HCT116 (cell line): ENCODE measurements around the gene ACVRL1. TPM values are rescaled to one million over a fixed set of nuclear protein-coding genes. Genes with fewer than 3 reads are reported as not detected.

Experiments
- ATAC-seq: fragments of 200-7000 bp; cut with Tn5 transposase; 2 replicates; pipeline ENCODE4 v1.9.1; 2020; ENCODE audit warnings: mild to moderate bottlenecking, moderate library complexity
- BruUV-seq: library from RNA; stranded (reverse); fragments of 400-500 nt; replicated peaks from 2 replicates; lab custom pipeline; 2021; lab: Mats Ljungman, UMichigan
- CTCF ChIA-PET: fragments of 300-600 bp; sonication (Branson Sonifier 250); formaldehyde crosslinking; loops from one replicate; lab custom pipeline; 2021; ENCODE audit warnings: antibody characterized with exemption; lab: Charles Lee
- POLR2A ChIA-PET: fragments of 300-600, 350-600 bp; sonication (Branson Sonifier 250); formaldehyde crosslinking; loops from one replicate; lab custom pipeline; 2021; ENCODE audit warnings: antibody characterized with exemption; lab: Charles Lee
- RAD21 ChIA-PET, 2 experiments: fragments of 300-600 bp; sonication (Branson Sonifier 250); formaldehyde crosslinking; loops; one replicate each; lab custom pipeline; 2023; ENCODE audit warnings: low total read pairs in 2 of 2; ENCODE audit not compliant: uncharacterized antibody in 2 of 2, unreplicated experiment in 2 of 2, low non-redundant PET in 1 of 2; lab: Charles Lee
- DNase-seq: peaks from one replicate; pipeline ENCODE4 v3.0.0-alpha.2; 2010; ENCODE audit warnings: low read depth, low spot score
- H2AFZ ChIP-seq: fragments of 200-600 bp; shearing (Covaris generic), sonication (generic); 2 replicates; pipeline ENCODE4 v1.6.1; 2017; ENCODE audit warnings: low read depth, mixed run types, mixed read lengths, antibody characterized with exemption, low read length; ENCODE audit not compliant: poor library complexity, severe bottlenecking
- H3K27ac ChIP-seq: 2 replicates; pipeline ENCODE4 v1.5.1; 2012; ENCODE audit warnings: low read depth, low read length
- H3K27me3 ChIP-seq: fragments of 200-600 bp; sonication (generic); 2 replicates; pipeline ENCODE4 v1.6.1; 2016; ENCODE audit warnings: mixed run types, low read length, mixed read lengths; ENCODE audit not compliant: insufficient read depth
- H3K36me3 ChIP-seq, 2 experiments: fragments of 200-500 bp in 1 of 2; fragments of 200-600 bp in 1 of 2; sonication (Bioruptor generic) in 1 of 2; sonication (generic) in 1 of 2; 2 replicates each; pipeline versions ENCODE4 v1.5.1 to v1.6.1; 2014 to 2016; ENCODE audit warnings: low read length in 2 of 2, inconsistent platforms in 1 of 2, mixed read lengths in 1 of 2, mixed run types in 1 of 2; ENCODE audit not compliant: insufficient read depth in 2 of 2, control insufficient read depth in 1 of 2
- H3K4me1 ChIP-seq, 2 experiments: fragments of 200-600 bp in 1 of 2; sonication (generic) in 1 of 2; 2 replicates each; pipeline versions ENCODE4 v1.5.1 to v1.6.1; 2012 to 2017; ENCODE audit warnings: low read length in 2 of 2, inconsistent platforms in 1 of 2, mild to moderate bottlenecking in 1 of 2, mixed read lengths in 1 of 2, mixed run types in 1 of 2, moderate library complexity in 1 of 2; ENCODE audit not compliant: insufficient read depth in 2 of 2, control insufficient read depth in 1 of 2
- H3K4me2 ChIP-seq: fragments of 200-600 bp; sonication (generic); 2 replicates; pipeline ENCODE4 v1.6.1; 2017; ENCODE audit warnings: mixed run types, low read length, mixed read lengths
- H3K4me3 ChIP-seq, 2 experiments: fragments of 200-600 bp in 1 of 2; sonication (generic) in 1 of 2; replicated peaks in 1 of 2; 2 replicates each; pipeline ENCODE4 v1.5.1; 2011 to 2016; ENCODE audit warnings: low read length in 2 of 2, control low read depth in 1 of 2, low read depth in 1 of 2, mild to moderate bottlenecking in 1 of 2, mixed read lengths in 1 of 2, mixed run types in 1 of 2
- H3K79me2 ChIP-seq: fragments of 200-600 bp; sonication (generic); 2 replicates; pipeline ENCODE4 v1.6.1; 2017; ENCODE audit warnings: mild to moderate bottlenecking, mixed run types, low read length, moderate library complexity, mixed read lengths; ENCODE audit not compliant: insufficient read depth
- H3K9ac ChIP-seq: fragments of 200-600 bp; sonication (generic); 2 replicates; pipeline ENCODE4 v1.6.1; 2016; ENCODE audit warnings: low read length, mixed read lengths
- H3K9me2 ChIP-seq: fragments of 200-600 bp; sonication (generic), shearing (Covaris generic); 2 replicates; pipeline ENCODE4 v1.6.1; 2017; ENCODE audit warnings: mixed run types, mild to moderate bottlenecking, moderate library complexity; ENCODE audit not compliant: insufficient read depth
- H3K9me3 ChIP-seq, 2 experiments: fragments of 200-500 bp in 1 of 2; fragments of 200-600 bp in 1 of 2; sonication (Bioruptor generic) in 1 of 2; sonication (generic) in 1 of 2; 2 replicates each; pipeline ENCODE4 v1.6.1; 2014 to 2017; ENCODE audit warnings: low read length in 2 of 2, mixed read lengths in 2 of 2, inconsistent platforms in 1 of 2, low read depth in 1 of 2, mild to moderate bottlenecking in 1 of 2, mixed run types in 1 of 2, moderate library complexity in 1 of 2; ENCODE audit not compliant: control insufficient read depth in 1 of 2, insufficient read depth in 1 of 2
- H4K20me1 ChIP-seq: fragments of 200-600 bp; sonication (generic), shearing (Covaris generic); 2 replicates; pipeline ENCODE4 v1.6.1; 2017; ENCODE audit warnings: mixed run types, mild to moderate bottlenecking, moderate library complexity; ENCODE audit not compliant: insufficient read depth
- ATF3 ChIP-seq: IDR thresholded peaks from 2 replicates; pipeline ENCODE4 v1.6.1; 2012
- EGR1 ChIP-seq: IDR thresholded peaks from 2 replicates; pipeline ENCODE4 v1.6.1; 2012; ENCODE audit warnings: low read depth
- ELF1 ChIP-seq: IDR thresholded peaks from 2 replicates; pipeline ENCODE4 v1.6.1; 2012; ENCODE audit warnings: low read depth, borderline replicate concordance
- EZH2 ChIP-seq: fragments of 200-600 bp; sonication (generic); IDR thresholded peaks from 2 replicates; pipeline ENCODE4 v1.6.1; 2017; ENCODE audit warnings: antibody characterized with exemption, mixed run types
- EZH2phosphoT487 ChIP-seq: fragments of 200-600 bp; IDR thresholded peaks from 2 replicates; pipeline ENCODE4 v1.6.1; 2018; ENCODE audit warnings: antibody characterized with exemption, borderline replicate concordance
- FOSL1 ChIP-seq: IDR thresholded peaks from 2 replicates; pipeline ENCODE4 v1.6.1; 2012; ENCODE audit warnings: low read depth
- JUND ChIP-seq: IDR thresholded peaks from 2 replicates; pipeline ENCODE4 v1.6.1; 2012
- MAX ChIP-seq: IDR thresholded peaks from 2 replicates; pipeline ENCODE4 v1.6.1; 2012
- POLR2A ChIP-seq: IDR thresholded peaks from 2 replicates; pipeline ENCODE4 v1.7.0; 2011; ENCODE audit warnings: borderline replicate concordance; ENCODE audit not compliant: insufficient read depth, insufficient read length; ENCODE audit errors: extremely low read depth
- SIN3A ChIP-seq: IDR thresholded peaks from 2 replicates; pipeline ENCODE4 v1.6.1; 2012; ENCODE audit warnings: low read depth
- SP1 ChIP-seq: IDR thresholded peaks from 2 replicates; pipeline ENCODE4 v1.6.1; 2012; ENCODE audit warnings: low read depth
- SRF ChIP-seq: IDR thresholded peaks from 2 replicates; pipeline ENCODE4 v1.6.1; 2012; ENCODE audit warnings: low read depth
- TCF7L2 ChIP-seq: IDR thresholded peaks from 2 replicates; pipeline ENCODE4 v1.7.0; 2011; ENCODE audit warnings: borderline replicate concordance, inconsistent platforms; ENCODE audit not compliant: insufficient read depth, insufficient read length; ENCODE audit errors: extremely low read depth
- YY1 ChIP-seq: IDR thresholded peaks from 2 replicates; pipeline ENCODE4 v1.6.1; 2011; ENCODE audit warnings: low read length, low read depth, moderate library complexity, mild to moderate bottlenecking; ENCODE audit not compliant: insufficient replicate concordance; ENCODE audit errors: extremely low read depth
- ZNF274 ChIP-seq: fragments of 200-500 bp; sonication (Bioruptor generic); IDR thresholded peaks from 2 replicates; pipeline ENCODE4 v1.6.1; 2014; ENCODE audit warnings: mild to moderate bottlenecking, low read depth, low read length, inconsistent platforms
- intact Hi-C: fragments of 100-400 bp; cut with micrococcal nuclease; formaldehyde crosslinking; loops from 2 replicates; pipeline ENCODE4 v1.10.0; 2022
- total RNA-seq: library from RNA; stranded (reverse); gene quantifications from one replicate; pipeline ENCODE4 v1.2.1, GENCODE V29; 2021; ENCODE audit not compliant: unreplicated experiment
- TF ChIP-seq, protein P1 (sequence below): IDR thresholded peaks from 2 replicates; pipeline ENCODE4 v1.6.1; 2012; ENCODE audit warnings: low read depth
- TF ChIP-seq, protein P2 (sequence below): IDR thresholded peaks from 2 replicates; pipeline ENCODE4 v1.6.1; 2011; ENCODE audit warnings: mild to moderate bottlenecking, low read length, moderate library complexity; ENCODE audit not compliant: insufficient replicate concordance; ENCODE audit errors: extremely low read depth

The ACVRL1 gene
- total RNA-seq, 1 experiment from 2014 or later = 2.5 TPM

DNA sequence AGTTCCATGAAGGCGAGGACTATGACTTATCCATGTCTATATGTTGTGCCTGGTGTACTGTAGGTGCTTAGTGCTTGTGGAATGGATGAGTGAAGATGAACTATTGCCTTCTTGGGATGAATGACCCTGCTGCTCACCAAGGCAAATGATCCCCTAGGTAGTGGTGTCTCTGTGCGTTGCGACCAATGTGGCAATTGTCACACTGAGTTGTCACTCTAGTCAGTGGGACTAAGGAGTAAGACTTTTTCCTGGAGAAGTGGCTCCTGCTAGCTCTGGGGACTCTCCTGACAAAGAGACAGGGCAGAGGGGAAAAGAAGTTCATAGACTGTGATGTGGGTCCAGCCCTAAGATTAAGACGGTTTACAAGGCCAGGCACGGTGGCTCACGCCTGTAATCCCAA, 40.8 kb downstream of the ACVRL1 start:
- Histone ChIP-seq H3K9me3 (peaks cover 11 to 17% of the 10 kb centered on the region in 2 experiments; a peak in 3 of 4 replicates), H3K27me3 (peaks cover 3% of the 10 kb centered on the region; the same call in 1 of the 2 replicates)

More for the DNA sequence above, 40.8 kb downstream of the ACVRL1 start:
- RAD21 ChIA-PET = no interaction called here
- no peaks in the 10 kb centered on the region for H4K20me1 ChIP-seq
- no peaks in the 10 kb centered on the region for H3K9me2 ChIP-seq
- no peak overlapping the region for H2AFZ ChIP-seq
- BruUV-seq = no TSS peak
- no peak overlapping the region for H3K4me2 ChIP-seq
- peaks cover 0 to 14% of the 10 kb centered on the region in 2 experiments; a peak in 2 of 4 replicates for H3K4me1 ChIP-seq
- DNase-seq = no peak
- CTCF ChIA-PET = no interaction called here
- H3K36me3 ChIP-seq = no peaks in the 10 kb centered on the region
- TF ChIP-seq EGR1 (no peak), FOSL1 (no peak), ELF1 (no peak), POLR2A (no peak), YY1 (no peak), MAX (no peak), SP1 (no peak), EZH2 (no peak), JUND (no peak), ATF3 (no peak), SIN3A (no peak), EZH2phosphoT487 (no peak), ZNF274 (no peak), SRF (no peak), TCF7L2 (no peak)
- TF ChIP-seq, protein P1, sequence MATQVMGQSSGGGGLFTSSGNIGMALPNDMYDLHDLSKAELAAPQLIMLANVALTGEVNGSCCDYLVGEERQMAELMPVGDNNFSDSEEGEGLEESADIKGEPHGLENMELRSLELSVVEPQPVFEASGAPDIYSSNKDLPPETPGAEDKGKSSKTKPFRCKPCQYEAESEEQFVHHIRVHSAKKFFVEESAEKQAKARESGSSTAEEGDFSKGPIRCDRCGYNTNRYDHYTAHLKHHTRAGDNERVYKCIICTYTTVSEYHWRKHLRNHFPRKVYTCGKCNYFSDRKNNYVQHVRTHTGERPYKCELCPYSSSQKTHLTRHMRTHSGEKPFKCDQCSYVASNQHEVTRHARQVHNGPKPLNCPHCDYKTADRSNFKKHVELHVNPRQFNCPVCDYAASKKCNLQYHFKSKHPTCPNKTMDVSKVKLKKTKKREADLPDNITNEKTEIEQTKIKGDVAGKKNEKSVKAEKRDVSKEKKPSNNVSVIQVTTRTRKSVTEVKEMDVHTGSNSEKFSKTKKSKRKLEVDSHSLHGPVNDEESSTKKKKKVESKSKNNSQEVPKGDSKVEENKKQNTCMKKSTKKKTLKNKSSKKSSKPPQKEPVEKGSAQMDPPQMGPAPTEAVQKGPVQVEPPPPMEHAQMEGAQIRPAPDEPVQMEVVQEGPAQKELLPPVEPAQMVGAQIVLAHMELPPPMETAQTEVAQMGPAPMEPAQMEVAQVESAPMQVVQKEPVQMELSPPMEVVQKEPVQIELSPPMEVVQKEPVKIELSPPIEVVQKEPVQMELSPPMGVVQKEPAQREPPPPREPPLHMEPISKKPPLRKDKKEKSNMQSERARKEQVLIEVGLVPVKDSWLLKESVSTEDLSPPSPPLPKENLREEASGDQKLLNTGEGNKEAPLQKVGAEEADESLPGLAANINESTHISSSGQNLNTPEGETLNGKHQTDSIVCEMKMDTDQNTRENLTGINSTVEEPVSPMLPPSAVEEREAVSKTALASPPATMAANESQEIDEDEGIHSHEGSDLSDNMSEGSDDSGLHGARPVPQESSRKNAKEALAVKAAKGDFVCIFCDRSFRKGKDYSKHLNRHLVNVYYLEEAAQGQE = no peak
- TF ChIP-seq, protein P2, sequence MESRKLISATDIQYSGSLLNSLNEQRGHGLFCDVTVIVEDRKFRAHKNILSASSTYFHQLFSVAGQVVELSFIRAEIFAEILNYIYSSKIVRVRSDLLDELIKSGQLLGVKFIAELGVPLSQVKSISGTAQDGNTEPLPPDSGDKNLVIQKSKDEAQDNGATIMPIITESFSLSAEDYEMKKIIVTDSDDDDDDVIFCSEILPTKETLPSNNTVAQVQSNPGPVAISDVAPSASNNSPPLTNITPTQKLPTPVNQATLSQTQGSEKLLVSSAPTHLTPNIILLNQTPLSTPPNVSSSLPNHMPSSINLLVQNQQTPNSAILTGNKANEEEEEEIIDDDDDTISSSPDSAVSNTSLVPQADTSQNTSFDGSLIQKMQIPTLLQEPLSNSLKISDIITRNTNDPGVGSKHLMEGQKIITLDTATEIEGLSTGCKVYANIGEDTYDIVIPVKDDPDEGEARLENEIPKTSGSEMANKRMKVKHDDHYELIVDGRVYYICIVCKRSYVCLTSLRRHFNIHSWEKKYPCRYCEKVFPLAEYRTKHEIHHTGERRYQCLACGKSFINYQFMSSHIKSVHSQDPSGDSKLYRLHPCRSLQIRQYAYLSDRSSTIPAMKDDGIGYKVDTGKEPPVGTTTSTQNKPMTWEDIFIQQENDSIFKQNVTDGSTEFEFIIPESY = no peak
- TF ChIP-seq, all 23 proteins: peak for 0
- Histone ChIP-seq H3K27ac (no peak overlapping the region), H3K4me3 (no peak overlapping the region), H3K79me2 (peaks cover 13% of the 10 kb centered on the region), H3K9ac (no peak overlapping the region)
- no peak for ATAC-seq
- intact Hi-C loops = no loop called here
- POLR2A ChIA-PET = no interaction called here
